Smooth muscle cell (in vitro differentiated cells): ENCODE measurements around the gene NPAS1. TPM values are rescaled to one million over a fixed set of nuclear protein-coding genes. Genes with fewer than 3 reads are reported as not detected.

ENCODE experiments used
- DNase-seq: peaks from one replicate; lab custom pipeline; 2025; ENCODE audit not compliant: unreplicated experiment; lab: John Stamatoyannopoulos, UW
- H2AFZ ChIP-seq: fragments of 200-600 bp; sonication (generic); 2 replicates; pipeline ENCODE4 v1.6.0; 2016; ENCODE audit warnings: antibody characterized with exemption, low read depth, mild to moderate bottlenecking
- H3F3A ChIP-seq: fragments of 200-600 bp; sonication (generic); 2 replicates; pipeline ENCODE4 v1.6.0; 2017; ENCODE audit warnings: antibody characterized with exemption, low read depth
- H3K27ac ChIP-seq: fragments of 200-600 bp; sonication (generic); 2 replicates; pipeline ENCODE4 v1.5.1; 2016; ENCODE audit warnings: low read depth, mild to moderate bottlenecking
- H3K27me3 ChIP-seq: fragments of 200-600 bp; sonication (generic); 2 replicates; pipeline ENCODE4 v1.6.1; 2016; ENCODE audit warnings: low read depth, mild to moderate bottlenecking
- H3K36me3 ChIP-seq: fragments of 200-600 bp; sonication (generic); 2 replicates; pipeline ENCODE4 v1.5.1; 2016; ENCODE audit warnings: low read depth
- H3K4me1 ChIP-seq: fragments of 200-600 bp; sonication (generic); 2 replicates; pipeline ENCODE4 v1.5.1; 2016; ENCODE audit warnings: low read depth
- H3K4me2 ChIP-seq: fragments of 200-600 bp; sonication (generic); 2 replicates; pipeline ENCODE4 v1.6.0; 2016; ENCODE audit warnings: mild to moderate bottlenecking
- H3K4me3 ChIP-seq: fragments of 200-600 bp; sonication (generic); 2 replicates; pipeline ENCODE4 v1.5.1; 2016; ENCODE audit warnings: mild to moderate bottlenecking
- H3K79me2 ChIP-seq: fragments of 200-600 bp; sonication (generic); 2 replicates; pipeline ENCODE4 v1.6.0; 2016; ENCODE audit warnings: low read depth, mild to moderate bottlenecking
- H3K9ac ChIP-seq: fragments of 200-600 bp; sonication (generic); 2 replicates; pipeline ENCODE4 v1.6.0; 2016; ENCODE audit warnings: low read depth
- H3K9me3 ChIP-seq: fragments of 200-600 bp; sonication (generic); replicated peaks from 2 replicates; pipeline ENCODE4 v1.5.1; 2016; ENCODE audit warnings: low read depth
- H4K20me1 ChIP-seq: fragments of 200-600 bp; sonication (generic); 2 replicates; pipeline ENCODE4 v1.6.0; 2016; ENCODE audit warnings: low read depth
- WGBS: methylation state at CpG from one replicate; pipeline ENCODE4 v1.1.7; 2016; ENCODE audit warnings: low lambda C conversion rate; 5-methylcytosine and 5-hydroxymethylcytosine counted together
- polyA plus RNA-seq: library from polyadenylated mRNA; unstranded; fragments of >200 nt; fragmentation: Nextera tagmentation; extraction: Ambion mirVana; gene quantifications from 2 replicates; pipeline ENCODE4 v1.2.1, GENCODE V29; 2016
- total RNA-seq: library from RNA; depleted of rRNA; stranded (reverse); fragments of >200 nt; gene quantifications from 2 replicates; pipeline ENCODE4 v1.2.3, GENCODE V29; 2014
- TF ChIP-seq, protein P1 (sequence below): fragments of 200-600 bp; sonication (generic); IDR thresholded peaks from 2 replicates; pipeline ENCODE4 v1.5.1; 2017; ENCODE audit warnings: borderline replicate concordance, mild to moderate bottlenecking, antibody characterized with exemption; ENCODE audit not compliant: insufficient read depth, poor library complexity, severe bottlenecking

NPAS1 gene
- total and polyA plus RNA-seq, 2 experiments from 2014 or later: 0.76 to 4.7 TPM

DNA sequence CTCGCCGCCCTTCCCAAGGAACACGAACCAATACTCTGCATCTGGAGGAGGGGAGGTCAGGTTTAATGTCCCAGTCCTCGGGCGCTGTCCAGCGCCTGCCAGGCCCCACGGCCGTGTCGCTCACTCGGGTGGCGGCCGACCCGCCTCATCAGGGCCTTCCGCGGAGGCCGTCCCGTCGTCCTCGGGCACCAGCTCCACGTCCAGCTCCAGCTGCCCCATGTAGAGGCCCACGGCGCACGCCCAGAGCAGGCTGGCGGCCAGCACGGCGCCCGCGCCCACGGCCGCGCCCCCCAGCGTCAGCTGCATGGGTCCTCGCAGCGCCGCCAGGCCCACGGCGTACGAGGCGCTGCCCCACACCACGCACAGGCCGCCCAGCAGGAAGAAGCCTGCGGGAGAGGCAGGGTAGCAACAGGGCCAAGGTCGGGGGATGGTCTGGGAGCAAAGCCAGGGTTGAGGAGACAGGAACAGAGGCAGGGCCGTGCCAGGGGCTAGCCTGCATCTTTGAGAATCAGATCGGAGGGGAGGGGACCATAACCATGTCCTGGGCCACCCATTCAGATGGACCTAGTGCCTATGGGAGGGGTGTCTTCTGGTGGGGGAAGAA is 26.3 kb downstream of the NPAS1 start:
- no peak overlapping the region for H3K4me2 ChIP-seq
- H3K4me1 ChIP-seq: peaks cover 4% of the 10 kb centered on the region
- no peaks in the 10 kb centered on the region for H3F3A ChIP-seq
- no peaks in the 10 kb centered on the region for H4K20me1 ChIP-seq
- no peaks in the 10 kb centered on the region for H3K36me3 ChIP-seq
- TF ChIP-seq, protein P1, sequence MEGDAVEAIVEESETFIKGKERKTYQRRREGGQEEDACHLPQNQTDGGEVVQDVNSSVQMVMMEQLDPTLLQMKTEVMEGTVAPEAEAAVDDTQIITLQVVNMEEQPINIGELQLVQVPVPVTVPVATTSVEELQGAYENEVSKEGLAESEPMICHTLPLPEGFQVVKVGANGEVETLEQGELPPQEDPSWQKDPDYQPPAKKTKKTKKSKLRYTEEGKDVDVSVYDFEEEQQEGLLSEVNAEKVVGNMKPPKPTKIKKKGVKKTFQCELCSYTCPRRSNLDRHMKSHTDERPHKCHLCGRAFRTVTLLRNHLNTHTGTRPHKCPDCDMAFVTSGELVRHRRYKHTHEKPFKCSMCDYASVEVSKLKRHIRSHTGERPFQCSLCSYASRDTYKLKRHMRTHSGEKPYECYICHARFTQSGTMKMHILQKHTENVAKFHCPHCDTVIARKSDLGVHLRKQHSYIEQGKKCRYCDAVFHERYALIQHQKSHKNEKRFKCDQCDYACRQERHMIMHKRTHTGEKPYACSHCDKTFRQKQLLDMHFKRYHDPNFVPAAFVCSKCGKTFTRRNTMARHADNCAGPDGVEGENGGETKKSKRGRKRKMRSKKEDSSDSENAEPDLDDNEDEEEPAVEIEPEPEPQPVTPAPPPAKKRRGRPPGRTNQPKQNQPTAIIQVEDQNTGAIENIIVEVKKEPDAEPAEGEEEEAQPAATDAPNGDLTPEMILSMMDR: no peak
- H3K27ac ChIP-seq: no peak overlapping the region
- no peaks in the 10 kb centered on the region for H3K79me2 ChIP-seq
- H3K27me3 ChIP-seq: no peaks in the 10 kb centered on the region
- H3K9ac ChIP-seq: no peak overlapping the region
- WGBS: 96% methylated on average over 38 of the region's 45 CpGs
- no peak for DNase-seq
- H3K4me3 ChIP-seq: no peak overlapping the region
- no peak overlapping the region for H2AFZ ChIP-seq
- H3K9me3 ChIP-seq: no peaks in the 10 kb centered on the region

DNA sequence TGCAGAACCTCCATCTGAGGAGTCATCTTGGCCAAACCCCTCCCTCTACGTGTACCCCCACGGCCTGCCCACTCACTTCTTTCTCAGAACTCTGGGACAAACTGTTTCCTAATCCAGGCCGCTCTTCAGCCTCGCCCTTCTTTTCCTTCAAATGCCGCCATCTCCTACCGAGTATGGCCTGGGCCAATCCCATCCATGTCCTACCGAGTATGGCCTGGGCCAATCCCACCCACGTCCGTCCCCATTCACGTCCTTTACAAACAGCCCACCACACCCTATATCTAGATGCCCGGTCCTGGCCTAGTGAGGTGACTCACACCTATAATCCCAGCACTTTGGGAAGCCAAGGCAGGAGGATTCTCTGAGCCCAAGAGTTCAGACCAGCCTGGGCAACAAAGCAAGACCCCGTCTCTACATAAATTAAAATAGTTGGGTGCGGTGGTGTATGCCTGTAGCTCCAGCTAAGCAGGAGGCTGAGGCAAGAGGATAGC is 27.7 kb downstream of the NPAS1 start:
- H3K36me3 ChIP-seq: no peaks in the 10 kb centered on the region
- DNase-seq: no peak
- H4K20me1 ChIP-seq: no peaks in the 10 kb centered on the region
- no peaks in the 10 kb centered on the region for H3F3A ChIP-seq
- H3K4me3 ChIP-seq: peak overlapping the region; percentile 80
- 82% methylated on average over 13 of the region's 13 CpGs for WGBS
- H3K27ac ChIP-seq: no peak overlapping the region
- H3K4me2 ChIP-seq: peak overlapping the region; percentile 97
- TF ChIP-seq, protein P1: no peak
- H3K4me1 ChIP-seq: peaks cover 4% of the 10 kb centered on the region
- no peaks in the 10 kb centered on the region for H3K9me3 ChIP-seq
- no peak overlapping the region for H2AFZ ChIP-seq
- no peak overlapping the region for H3K9ac ChIP-seq
- H3K79me2 ChIP-seq: no peaks in the 10 kb centered on the region
- no peaks in the 10 kb centered on the region for H3K27me3 ChIP-seq

DNA sequence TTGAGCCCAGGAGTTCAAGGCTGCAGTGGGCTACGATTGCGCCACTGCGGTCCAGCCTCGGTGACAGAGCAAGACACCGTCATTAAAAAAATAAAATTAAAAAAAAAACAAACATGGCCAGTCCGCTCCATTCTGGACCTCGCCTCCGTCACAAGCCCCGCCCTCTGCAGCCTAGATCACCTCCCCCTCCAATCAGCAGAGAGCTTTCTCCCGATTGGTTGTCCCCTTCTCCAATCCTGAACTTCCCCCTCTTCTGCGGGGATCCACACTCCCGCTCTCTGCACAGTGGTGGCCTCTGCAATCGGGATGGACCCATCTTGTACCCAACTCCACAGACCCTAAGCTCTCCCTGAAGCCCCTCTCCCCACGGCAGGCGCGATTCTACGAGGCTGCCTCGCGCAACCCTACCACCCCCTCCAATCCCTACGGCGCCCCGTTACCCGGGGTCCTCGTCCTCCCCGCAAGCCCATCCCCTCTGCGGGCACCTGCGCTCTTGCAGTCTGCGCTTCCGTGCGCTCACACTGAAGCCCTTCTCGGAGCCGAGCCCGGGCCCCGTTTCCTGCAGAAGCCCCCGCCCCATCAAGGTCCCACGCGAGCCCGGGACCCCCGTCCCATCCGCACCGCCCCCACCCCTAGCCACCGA is 28.2 kb downstream of the NPAS1 start:
- Histone ChIP-seq H2AFZ (peak overlapping the region; percentile 74), H3K27me3 (no peaks in the 10 kb centered on the region), H3K9me3 (no peaks in the 10 kb centered on the region), H3K9ac (peak overlapping the region; percentile 71), H3K4me1 (peaks cover 4% of the 10 kb centered on the region), H4K20me1 (no peaks in the 10 kb centered on the region), H3K4me2 (peak overlapping the region; percentile 97), H3F3A (no peaks in the 10 kb centered on the region), H3K27ac (no peak overlapping the region), H3K4me3 (peak overlapping the region; percentile 80), H3K36me3 (no peaks in the 10 kb centered on the region), H3K79me2 (no peaks in the 10 kb centered on the region)
- peak; percentile 59 for DNase-seq
- 2% methylated on average over 37 of the region's 42 CpGs for WGBS
- TF ChIP-seq, protein P1: no peak
